HG02588 (cell line): ENCODE measurements around the gene PPP2R1B.

Source experiments
- ATAC-seq: cut with Tn5 transposase; IDR thresholded peaks from one replicate; pipeline ENCODE4 v1.9.1; 2021; ENCODE audit warnings: mild to moderate bottlenecking, moderate library complexity; ENCODE audit not compliant: unreplicated experiment

PPP2R1B gene

GRCh38 chr11:111765984-111766833, at the start of gene PPP2R1B:
PPP2R1B (minus strand) TSS chr11:111766389; CDS start chr11:111766361, 28 bp downstream.
- peak; percentile 91 for ATAC-seq

- no peak for ATAC-seq
Measured at GRCh38 chr11:111815489-111815888, 49.3 kb upstream of the PPP2R1B start.

GRCh38 chr11:111814557-111815320, 48.5 kb upstream of the PPP2R1B start:
- ATAC-seq = no peak

- no peak for ATAC-seq
Measured at GRCh38 chr11:111814106-111814505, 47.9 kb upstream of the PPP2R1B start.

- no peak for ATAC-seq
Measured at GRCh38 chr11:111812211-111812610, 46.0 kb upstream of the PPP2R1B start.

GRCh38 chr11:111811445-111811844, 45.3 kb upstream of the PPP2R1B start:
- no peak for ATAC-seq

- no peak for ATAC-seq
Measured at GRCh38 chr11:111808834-111809233, 42.6 kb upstream of the PPP2R1B start.

GRCh38 chr11:111808063-111808588, 41.9 kb upstream of the PPP2R1B start:
- ATAC-seq = no peak

- no peak for ATAC-seq
Measured at GRCh38 chr11:111807076-111807475, 40.9 kb upstream of the PPP2R1B start.

GRCh38 chr11:111801135-111801534, 34.9 kb upstream of the PPP2R1B start:
- no peak for ATAC-seq

- no peak for ATAC-seq
Measured at GRCh38 chr11:111798279-111798678, 32.1 kb upstream of the PPP2R1B start.

GRCh38 chr11:111797145-111797581, 31.0 kb upstream of the PPP2R1B start:
- peak; percentile 57 for ATAC-seq

GRCh38 chr11:111796696-111797095, 30.5 kb upstream of the PPP2R1B start:
- ATAC-seq = no peak

GRCh38 chr11:111795334-111795985, 29.3 kb upstream of the PPP2R1B start:
- no peak for ATAC-seq

- ATAC-seq = no peak
Measured at GRCh38 chr11:111793863-111794262, 27.7 kb upstream of the PPP2R1B start.

- no peak for ATAC-seq
Measured at GRCh38 chr11:111792955-111793500, 26.8 kb upstream of the PPP2R1B start.

- no peak for ATAC-seq
Measured at GRCh38 chr11:111792314-111792713, 26.1 kb upstream of the PPP2R1B start.

GRCh38 chr11:111788464-111788863, 22.3 kb upstream of the PPP2R1B start:
- ATAC-seq = no peak

- ATAC-seq = no peak
Measured at GRCh38 chr11:111788051-111788450, 21.9 kb upstream of the PPP2R1B start.

- no peak for ATAC-seq
Measured at GRCh38 chr11:111785886-111786412, 19.8 kb upstream of the PPP2R1B start.

GRCh38 chr11:111785076-111785475, 18.9 kb upstream of the PPP2R1B start:
- ATAC-seq = no peak
